BE2C (cell line): ENCODE measurements around the gene WDR54.

Experiments used
- DNase-seq: peaks from one replicate; pipeline ENCODE4 v3.0.0-alpha.2; 2020
- H3K27me3 ChIP-seq: fragments of 250-450 bp; sonication (Bioruptor Pico); 2 replicates; pipeline ENCODE4 v1.5.1; 2020; ENCODE audit warnings: mild to moderate bottlenecking
- H3K36me3 ChIP-seq: fragments of 250-450 bp; sonication (Bioruptor Pico); 2 replicates; pipeline ENCODE4 v1.5.1; 2020; ENCODE audit warnings: mild to moderate bottlenecking
- H3K4me1 ChIP-seq: fragments of 250-450 bp; sonication (Bioruptor Pico); 2 replicates; pipeline ENCODE4 v1.5.1; 2020
- H3K4me3 ChIP-seq: 2 replicates; pipeline ENCODE4 v1.5.1; 2011; ENCODE audit warnings: low read depth, low read length
- H3K9me3 ChIP-seq: fragments of 250-450 bp; sonication (Bioruptor Pico); 2 replicates; pipeline ENCODE4 v1.5.1; 2020
- CTCF ChIP-seq: IDR thresholded peaks from 2 replicates; pipeline ENCODE4 v1.5.1; 2012; ENCODE audit warnings: mild to moderate bottlenecking, low read depth, low read length

WDR54 gene

GRCh38 chr2:74444498-74445318 is 23.2 kb downstream of the WDR54 start:
- DNase-seq, result no peak
- no peak for TF ChIP-seq CTCF
- Histone ChIP-seq H3K4me1 (peaks cover 3% of the 10 kb centered on the region; the same call in 1 of the 2 replicates), H3K27me3 (no peaks in the 10 kb centered on the region), H3K36me3 (no peaks in the 10 kb centered on the region), H3K9me3 (no peaks in the 10 kb centered on the region), H3K4me3 (no peak overlapping the region)

DNA sequence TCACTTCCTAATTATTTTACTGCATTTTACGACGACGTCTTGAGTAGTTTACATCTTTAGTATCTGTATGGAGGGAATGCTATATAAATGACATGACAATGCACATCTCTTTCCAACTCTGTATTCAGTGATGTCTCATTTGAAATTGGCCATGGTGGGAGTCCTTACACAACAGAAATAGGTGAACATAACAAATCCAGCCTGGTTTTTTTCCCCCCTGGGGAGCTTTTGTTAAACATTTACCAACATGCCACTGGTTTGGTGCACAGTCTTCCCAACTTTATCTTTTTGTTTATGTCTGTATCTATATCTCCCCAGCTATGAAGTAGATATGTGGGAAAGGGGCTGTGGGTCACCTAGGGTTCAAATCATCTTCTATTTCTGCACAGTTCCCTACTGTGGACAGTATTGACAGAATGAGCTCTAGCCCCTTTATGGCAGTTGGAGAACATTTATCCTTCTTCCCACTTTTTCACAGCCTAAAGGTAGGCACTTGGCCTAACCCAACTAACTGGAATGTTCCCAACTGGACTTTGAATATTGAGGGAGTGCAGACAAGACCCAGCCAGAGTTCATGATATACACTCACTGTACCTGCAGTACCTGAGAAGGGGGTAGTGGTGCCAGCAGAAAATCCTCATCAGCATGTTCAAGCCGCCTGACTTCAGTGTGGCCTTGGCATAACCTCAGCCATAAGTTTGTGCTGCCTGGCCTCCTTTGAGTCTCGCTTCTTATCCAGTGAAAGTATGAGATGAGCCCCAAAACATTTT is 25.9 kb downstream of the WDR54 start:
- no peak for TF ChIP-seq CTCF
- H3K27me3 ChIP-seq, result no peaks in the 10 kb centered on the region
- H3K4me3 ChIP-seq, result no peak overlapping the region

GRCh38 chr2:74448771-74449170 is 27.2 kb downstream of the WDR54 start:
- Histone ChIP-seq H3K4me1 (no peaks in the 10 kb centered on the region), H3K9me3 (no peaks in the 10 kb centered on the region), H3K36me3 (no peaks in the 10 kb centered on the region), H3K4me3 (no peak overlapping the region), H3K27me3 (no peaks in the 10 kb centered on the region)
- no peak for TF ChIP-seq CTCF
- DNase-seq, result no peak

More for the DNA sequence above, 25.9 kb downstream of the WDR54 start:
- Histone ChIP-seq H3K36me3 (no peaks in the 10 kb centered on the region), H3K9me3 (no peaks in the 10 kb centered on the region), H3K4me1 (no peaks in the 10 kb centered on the region)
- DNase-seq, result no peak

DNA sequence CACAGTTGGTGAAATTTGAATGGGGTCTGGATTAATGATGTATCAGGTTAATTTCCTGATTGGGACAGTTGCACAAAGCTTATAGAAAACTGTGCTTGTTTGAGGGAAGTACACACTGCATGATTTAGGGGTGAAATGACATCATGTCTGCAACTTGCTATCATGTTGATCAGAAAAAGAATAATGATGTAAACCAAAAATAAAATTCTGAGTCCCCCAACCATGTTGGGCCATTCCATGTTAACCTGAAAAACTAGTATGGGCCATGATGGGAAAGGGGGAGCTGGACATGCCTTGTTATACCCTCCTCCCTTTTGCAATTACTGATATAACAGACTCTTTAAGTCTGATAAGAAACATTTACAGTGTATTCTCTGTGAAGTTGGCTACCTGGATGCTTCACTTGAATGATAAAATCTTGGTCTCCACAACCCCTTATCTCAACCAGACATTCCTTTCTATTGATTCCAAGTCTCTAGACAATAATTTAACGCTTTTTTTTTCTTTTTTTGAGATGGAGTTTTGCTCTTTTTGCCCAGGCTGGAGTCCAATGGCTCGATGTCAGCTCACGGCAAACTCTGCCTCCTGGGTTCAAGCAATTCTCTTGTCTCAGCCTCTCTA is 29.1 kb downstream of the WDR54 start:
- H3K9me3 ChIP-seq, result no peaks in the 10 kb centered on the region
- TF ChIP-seq CTCF, result no peak
- no peak overlapping the region for H3K4me3 ChIP-seq
- no peaks in the 10 kb centered on the region for H3K36me3 ChIP-seq
- DNase-seq, result no peak
- H3K27me3 ChIP-seq, result no peaks in the 10 kb centered on the region
- no peaks in the 10 kb centered on the region for H3K4me1 ChIP-seq

- Histone ChIP-seq H3K36me3 (no peaks in the 10 kb centered on the region), H3K9me3 (no peaks in the 10 kb centered on the region), H3K4me3 (peak within 1 kb of the TSS; percentile 84), H3K4me1 (no peaks in the 10 kb centered on the region), H3K27me3 (no peaks in the 10 kb centered on the region)
- no peak for TF ChIP-seq CTCF
- peak; percentile 85 for DNase-seq
Observed at GRCh38 chr2:74454654-74455511, 33.4 kb downstream of the WDR54 start, which contains the start of gene INO80B. Gene INO80B, plus strand, starts transcription at chr2:74455087. Its CDS starts 30 bp downstream, at chr2:74455117.
